ENCODE results near the gene PLA2G7.

PLA2G7 gene

DNA sequence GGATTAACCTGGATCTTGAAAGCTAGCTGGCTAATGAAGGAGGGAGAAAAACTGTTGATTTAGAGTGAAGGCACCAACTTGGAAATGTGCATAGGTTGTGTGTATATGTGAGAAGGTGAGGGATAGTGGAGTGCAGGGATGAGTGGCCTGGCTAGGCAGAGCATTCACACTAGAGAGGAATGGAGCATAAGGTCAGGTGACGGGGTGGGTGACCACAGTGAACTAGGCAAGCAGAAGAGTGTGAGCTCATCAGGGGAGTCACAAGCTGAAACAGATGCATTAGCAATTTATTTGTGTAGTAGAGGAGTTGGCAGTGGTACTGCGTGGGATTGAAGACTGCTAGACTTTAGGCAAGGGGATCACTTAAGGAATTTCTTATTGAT is 22.0 kb upstream of the PLA2G7 start:
- no peak overlapping the region for H3K4me3 ChIP-seq (ENCODE audit: low read depth in 1 of 2, low read length in 2 of 2)
- no peak overlapping the region for H2AFZ ChIP-seq (ENCODE audit: low read depth, low read length)
- H3K4me2 ChIP-seq (ENCODE audit: insufficient read depth, low read length): no peak overlapping the region
- H3K9ac ChIP-seq (ENCODE audit: low read depth, low read length): no peak overlapping the region
- no peaks in the 10 kb centered on the region for H3K9me3 ChIP-seq (ENCODE audit: insufficient read depth, low read length, severe bottlenecking)
- DNase-seq: no peak
- no peak overlapping the region for H3K27ac ChIP-seq (ENCODE audit: low read length)
- no peaks in the 10 kb centered on the region for H3K27me3 ChIP-seq (ENCODE audit: insufficient read depth, low read length, poor library complexity)
- H4K20me1 ChIP-seq (ENCODE audit: insufficient read depth, low read length): no peaks in the 10 kb centered on the region
- TF ChIP-seq EZH2 (IDR thresholded peaks at IDR 0.05; ENCODE audit: borderline replicate concordance, low read depth, low read length, severe bottlenecking): no peak
- TF ChIP-seq, protein P1, sequence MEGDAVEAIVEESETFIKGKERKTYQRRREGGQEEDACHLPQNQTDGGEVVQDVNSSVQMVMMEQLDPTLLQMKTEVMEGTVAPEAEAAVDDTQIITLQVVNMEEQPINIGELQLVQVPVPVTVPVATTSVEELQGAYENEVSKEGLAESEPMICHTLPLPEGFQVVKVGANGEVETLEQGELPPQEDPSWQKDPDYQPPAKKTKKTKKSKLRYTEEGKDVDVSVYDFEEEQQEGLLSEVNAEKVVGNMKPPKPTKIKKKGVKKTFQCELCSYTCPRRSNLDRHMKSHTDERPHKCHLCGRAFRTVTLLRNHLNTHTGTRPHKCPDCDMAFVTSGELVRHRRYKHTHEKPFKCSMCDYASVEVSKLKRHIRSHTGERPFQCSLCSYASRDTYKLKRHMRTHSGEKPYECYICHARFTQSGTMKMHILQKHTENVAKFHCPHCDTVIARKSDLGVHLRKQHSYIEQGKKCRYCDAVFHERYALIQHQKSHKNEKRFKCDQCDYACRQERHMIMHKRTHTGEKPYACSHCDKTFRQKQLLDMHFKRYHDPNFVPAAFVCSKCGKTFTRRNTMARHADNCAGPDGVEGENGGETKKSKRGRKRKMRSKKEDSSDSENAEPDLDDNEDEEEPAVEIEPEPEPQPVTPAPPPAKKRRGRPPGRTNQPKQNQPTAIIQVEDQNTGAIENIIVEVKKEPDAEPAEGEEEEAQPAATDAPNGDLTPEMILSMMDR (IDR thresholded peaks at IDR 0.05; ENCODE audit: borderline replicate concordance, extremely low read depth, low read length, poor library complexity, severe bottlenecking): no peak
- H3K79me2 ChIP-seq (ENCODE audit: insufficient read depth, low read length): no peaks in the 10 kb centered on the region
- no peak for ATAC-seq (ENCODE audit: insufficient read depth, low read depth)
- no peaks in the 10 kb centered on the region for H3K4me1 ChIP-seq (ENCODE audit: insufficient read depth, low read length)
- no peaks in the 10 kb centered on the region for H3K36me3 ChIP-seq (ENCODE audit: insufficient read depth, low read length)

DNA sequence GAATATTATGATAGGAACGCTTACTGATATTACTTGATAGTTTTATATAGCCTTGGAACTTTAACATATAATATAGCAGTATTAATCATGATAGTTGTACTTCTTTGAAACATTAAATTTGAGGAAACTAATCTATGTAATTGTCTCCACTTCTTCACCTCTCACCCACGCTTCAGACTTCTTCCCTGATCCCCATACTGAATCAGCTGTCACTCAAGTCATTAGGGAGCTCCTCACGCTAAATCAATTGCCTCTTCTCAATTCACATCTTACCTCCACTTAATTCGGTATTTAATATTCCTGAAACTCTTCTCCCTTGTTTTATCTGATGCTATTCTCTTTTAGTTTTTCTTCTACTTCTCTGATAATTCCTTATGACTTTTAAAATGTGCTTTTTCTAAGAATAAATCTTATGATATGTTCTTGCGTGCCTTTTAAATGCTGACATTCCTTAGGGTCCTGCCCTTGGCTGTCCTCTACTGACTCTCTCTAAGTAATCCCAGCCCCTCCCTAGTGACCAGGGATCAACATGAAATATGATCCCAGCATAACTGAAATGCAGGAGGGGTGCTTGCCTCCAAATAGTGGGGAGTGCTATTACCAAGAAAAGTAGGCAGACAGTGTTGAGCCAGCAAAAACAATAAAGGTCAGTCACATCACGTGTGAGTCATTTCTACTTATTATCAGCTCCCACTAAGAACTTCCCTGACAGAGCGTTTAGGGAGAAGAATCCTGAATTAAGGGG is 21.5 kb upstream of the PLA2G7 start:
- DNase-seq (no peak), ATAC-seq (ENCODE audit: insufficient read depth, low read depth) (no peak)
- Histone ChIP-seq H3K4me3 (ENCODE audit: low read depth in 1 of 2, low read length in 2 of 2) (no peak overlapping the region), H3K27ac (ENCODE audit: low read length) (no peak overlapping the region), H2AFZ (ENCODE audit: low read depth, low read length) (no peak overlapping the region), H3K4me2 (ENCODE audit: insufficient read depth, low read length) (no peak overlapping the region), H4K20me1 (ENCODE audit: insufficient read depth, low read length) (no peaks in the 10 kb centered on the region), H3K79me2 (ENCODE audit: insufficient read depth, low read length) (no peaks in the 10 kb centered on the region), H3K9me3 (ENCODE audit: insufficient read depth, low read length, severe bottlenecking) (no peaks in the 10 kb centered on the region), H3K4me1 (ENCODE audit: insufficient read depth, low read length) (no peaks in the 10 kb centered on the region), H3K36me3 (ENCODE audit: insufficient read depth, low read length) (no peaks in the 10 kb centered on the region), H3K9ac (ENCODE audit: low read depth, low read length) (no peak overlapping the region), H3K27me3 (ENCODE audit: insufficient read depth, low read length, poor library complexity) (no peaks in the 10 kb centered on the region)
- TF ChIP-seq, protein P1 (IDR thresholded peaks at IDR 0.05; ENCODE audit: borderline replicate concordance, extremely low read depth, low read length, poor library complexity, severe bottlenecking): no peak
- no peak for TF ChIP-seq EZH2 (IDR thresholded peaks at IDR 0.05; ENCODE audit: borderline replicate concordance, low read depth, low read length, severe bottlenecking)

DNA sequence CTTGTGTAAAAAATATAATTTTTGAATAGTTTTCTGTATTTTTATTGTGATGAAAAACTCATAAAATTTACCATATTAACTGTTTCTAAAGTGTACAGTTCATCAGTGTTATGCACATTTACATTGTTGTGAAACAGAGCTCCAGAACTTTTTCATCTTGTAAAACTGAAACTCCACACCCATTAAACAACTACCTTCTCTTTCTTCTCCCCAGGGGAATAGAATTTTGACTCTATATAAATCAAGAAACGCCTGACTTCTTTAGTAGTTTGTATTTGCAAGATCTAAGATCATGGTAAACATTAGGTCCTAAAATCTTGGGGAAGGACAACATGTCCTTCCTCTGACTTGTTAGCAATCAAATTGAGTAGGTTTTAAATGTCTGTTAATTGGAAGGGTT is 20.7 kb upstream of the PLA2G7 start:
- Histone ChIP-seq H3K4me2 (ENCODE audit: insufficient read depth, low read length) (no peak overlapping the region), H3K36me3 (ENCODE audit: insufficient read depth, low read length) (no peaks in the 10 kb centered on the region), H3K9ac (ENCODE audit: low read depth, low read length) (no peak overlapping the region), H3K4me1 (ENCODE audit: insufficient read depth, low read length) (no peaks in the 10 kb centered on the region), H4K20me1 (ENCODE audit: insufficient read depth, low read length) (no peaks in the 10 kb centered on the region), H2AFZ (ENCODE audit: low read depth, low read length) (no peak overlapping the region), H3K27me3 (ENCODE audit: insufficient read depth, low read length, poor library complexity) (no peaks in the 10 kb centered on the region), H3K4me3 (ENCODE audit: low read depth in 1 of 2, low read length in 2 of 2) (no peak overlapping the region), H3K9me3 (ENCODE audit: insufficient read depth, low read length, severe bottlenecking) (no peaks in the 10 kb centered on the region), H3K79me2 (ENCODE audit: insufficient read depth, low read length) (no peaks in the 10 kb centered on the region), H3K27ac (ENCODE audit: low read length) (no peak overlapping the region)
- DNase-seq (no peak), ATAC-seq (ENCODE audit: insufficient read depth, low read depth) (no peak)
- TF ChIP-seq, protein P1 (IDR thresholded peaks at IDR 0.05; ENCODE audit: borderline replicate concordance, extremely low read depth, low read length, poor library complexity, severe bottlenecking): no peak
- TF ChIP-seq EZH2 (IDR thresholded peaks at IDR 0.05; ENCODE audit: borderline replicate concordance, low read depth, low read length, severe bottlenecking): no peak
